ENCODE results near the gene R3HDML. TPM values are rescaled to one million over a fixed set of nuclear protein-coding genes. Genes with fewer than 3 reads are reported as not detected.
A peak's percentile ranks its signal among the peaks of the same experiment; 100 is the strongest.

Gene R3HDML
- total and polyA plus RNA-seq, 2 of the 13 experiments (the other 11 are each of a cell fraction or from before 2014, with no cell fraction given) = not detected

DNA sequence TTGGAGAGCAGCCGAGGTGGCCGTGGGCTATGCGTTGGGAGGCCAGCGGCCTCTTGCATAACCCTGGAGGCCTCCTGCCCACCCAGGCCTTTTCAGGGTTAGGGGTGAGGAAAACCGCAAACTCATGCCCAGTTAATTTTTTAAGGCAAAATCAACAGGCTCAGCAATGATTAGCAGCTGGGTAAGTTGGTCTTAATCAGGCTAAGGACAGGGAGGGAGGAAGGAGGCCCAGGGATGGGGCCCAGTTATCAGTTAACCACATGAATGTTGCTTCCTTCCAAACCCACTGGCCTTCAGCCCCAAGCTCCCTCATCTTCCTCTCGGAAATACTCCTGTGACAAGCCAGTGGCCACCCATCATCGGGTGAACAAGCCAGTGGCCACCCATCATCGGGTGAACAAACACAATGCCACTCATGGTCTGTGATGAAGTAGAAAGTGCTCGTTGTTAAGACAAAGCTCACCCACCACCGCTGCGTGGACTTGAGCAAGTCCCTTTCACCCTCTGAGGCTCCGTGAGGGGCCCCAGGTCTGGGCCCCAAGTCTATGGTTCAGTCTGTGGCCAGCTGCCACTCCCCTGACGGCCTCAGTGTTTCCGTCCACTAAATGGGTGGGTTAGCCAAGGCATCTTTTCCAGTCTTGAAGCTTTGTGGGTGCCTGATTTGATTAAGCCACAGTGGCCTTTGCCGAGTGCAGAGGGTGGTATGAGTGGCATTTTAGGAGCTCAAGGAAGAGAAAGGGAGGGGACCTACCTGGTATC is 58.0 kb downstream of the R3HDML start (continued):
- TF ChIP-seq ZNF281 (CRISPR knock-in tag; IDR thresholded peaks at IDR 0.05; ENCODE audit: borderline replicate concordance) (no peak; the same call in 1 of the 2 replicates), ZNF777 (CRISPR knock-in tag; IDR thresholded peaks at IDR 0.05) (no peak), MYC (CRISPR knock-in tag; IDR thresholded peaks at IDR 0.05; ENCODE audit: borderline replicate concordance) (peak; percentile 79; the same call in 1 of the 2 replicates), FIP1L1 (IDR thresholded peaks at IDR 0.05; ENCODE audit: borderline replicate concordance, insufficient read depth, low read depth, low read length) (peak; percentile 91; the same call in 1 of the 2 replicates), ZNF576 (CRISPR knock-in tag; IDR thresholded peaks at IDR 0.05) (no peak; the same call in 1 of the 2 replicates), PHF20 (CRISPR knock-in tag; IDR thresholded peaks at IDR 0.05) (no peak; the same call in 1 of the 2 replicates), SALL2 (CRISPR knock-in tag; IDR thresholded peaks at IDR 0.05) (peak; percentile 95), SNAI1 (CRISPR knock-in tag; IDR thresholded peaks at IDR 0.05; ENCODE audit: borderline replicate concordance) (no peak), CTCF (CRISPR knock-in tag; IDR thresholded peaks at IDR 0.05) (no peak), NCOA2 (CRISPR knock-in tag; IDR thresholded peaks at IDR 0.05) (peak; percentile 93), GTF2F1 (IDR thresholded peaks at IDR 0.05; ENCODE audit: low read length) (no peak), TFDP1 (CRISPR knock-in tag; IDR thresholded peaks at IDR 0.05; ENCODE audit: borderline replicate concordance) (peak; percentile 61; the same call in 1 of the 2 replicates), JARID2 (CRISPR knock-in tag; IDR thresholded peaks at IDR 0.05; ENCODE audit: insufficient replicate concordance) (peak; percentile 40), MLLT10 (CRISPR knock-in tag; IDR thresholded peaks at IDR 0.05) (peak; percentile 80; the same call in 1 of the 2 replicates), ZFP1 (CRISPR knock-in tag; IDR thresholded peaks at IDR 0.05) (peak; percentile 92; the same call in 1 of the 2 replicates)
- TF ChIP-seq, protein P1, sequence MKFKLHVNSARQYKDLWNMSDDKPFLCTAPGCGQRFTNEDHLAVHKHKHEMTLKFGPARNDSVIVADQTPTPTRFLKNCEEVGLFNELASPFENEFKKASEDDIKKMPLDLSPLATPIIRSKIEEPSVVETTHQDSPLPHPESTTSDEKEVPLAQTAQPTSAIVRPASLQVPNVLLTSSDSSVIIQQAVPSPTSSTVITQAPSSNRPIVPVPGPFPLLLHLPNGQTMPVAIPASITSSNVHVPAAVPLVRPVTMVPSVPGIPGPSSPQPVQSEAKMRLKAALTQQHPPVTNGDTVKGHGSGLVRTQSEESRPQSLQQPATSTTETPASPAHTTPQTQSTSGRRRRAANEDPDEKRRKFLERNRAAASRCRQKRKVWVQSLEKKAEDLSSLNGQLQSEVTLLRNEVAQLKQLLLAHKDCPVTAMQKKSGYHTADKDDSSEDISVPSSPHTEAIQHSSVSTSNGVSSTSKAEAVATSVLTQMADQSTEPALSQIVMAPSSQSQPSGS (CRISPR knock-in tag; IDR thresholded peaks at IDR 0.05) = peak; percentile 26
- TF ChIP-seq, protein P2, sequence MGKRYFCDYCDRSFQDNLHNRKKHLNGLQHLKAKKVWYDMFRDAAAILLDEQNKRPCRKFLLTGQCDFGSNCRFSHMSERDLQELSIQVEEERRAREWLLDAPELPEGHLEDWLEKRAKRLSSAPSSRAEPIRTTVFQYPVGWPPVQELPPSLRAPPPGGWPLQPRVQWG (CRISPR knock-in tag; IDR thresholded peaks at IDR 0.05; ENCODE audit: borderline replicate concordance, low read depth) = no peak
- TF ChIP-seq, protein P3, sequence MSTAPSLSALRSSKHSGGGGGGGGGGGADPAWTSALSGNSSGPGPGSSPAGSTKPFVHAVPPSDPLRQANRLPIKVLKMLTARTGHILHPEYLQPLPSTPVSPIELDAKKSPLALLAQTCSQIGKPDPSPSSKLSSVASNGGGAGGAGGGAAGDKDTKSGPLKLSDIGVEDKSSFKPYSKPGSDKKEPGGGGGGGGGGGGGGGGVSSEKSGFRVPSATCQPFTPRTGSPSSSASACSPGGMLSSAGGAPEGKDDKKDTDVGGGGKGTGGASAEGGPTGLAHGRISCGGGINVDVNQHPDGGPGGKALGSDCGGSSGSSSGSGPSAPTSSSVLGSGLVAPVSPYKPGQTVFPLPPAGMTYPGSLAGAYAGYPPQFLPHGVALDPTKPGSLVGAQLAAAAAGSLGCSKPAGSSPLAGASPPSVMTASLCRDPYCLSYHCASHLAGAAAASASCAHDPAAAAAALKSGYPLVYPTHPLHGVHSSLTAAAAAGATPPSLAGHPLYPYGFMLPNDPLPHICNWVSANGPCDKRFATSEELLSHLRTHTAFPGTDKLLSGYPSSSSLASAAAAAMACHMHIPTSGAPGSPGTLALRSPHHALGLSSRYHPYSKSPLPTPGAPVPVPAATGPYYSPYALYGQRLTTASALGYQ (CRISPR knock-in tag; IDR thresholded peaks at IDR 0.05) = peak; percentile 12; the same call in 1 of the 2 replicates

Measured in HepG2 (cell line).